Endometrium (tissue), 2 donors: ENCODE results near the gene CCL19.

Experiments used
- FAIRE-seq: peaks from 2 replicates; lab custom pipeline; 2012; peaks lifted over from hg19 to GRCh38; lab: Jason Lieb, UNC
- donor health status: control.
- donor health status: control.

The CCL19 gene

DNA sequence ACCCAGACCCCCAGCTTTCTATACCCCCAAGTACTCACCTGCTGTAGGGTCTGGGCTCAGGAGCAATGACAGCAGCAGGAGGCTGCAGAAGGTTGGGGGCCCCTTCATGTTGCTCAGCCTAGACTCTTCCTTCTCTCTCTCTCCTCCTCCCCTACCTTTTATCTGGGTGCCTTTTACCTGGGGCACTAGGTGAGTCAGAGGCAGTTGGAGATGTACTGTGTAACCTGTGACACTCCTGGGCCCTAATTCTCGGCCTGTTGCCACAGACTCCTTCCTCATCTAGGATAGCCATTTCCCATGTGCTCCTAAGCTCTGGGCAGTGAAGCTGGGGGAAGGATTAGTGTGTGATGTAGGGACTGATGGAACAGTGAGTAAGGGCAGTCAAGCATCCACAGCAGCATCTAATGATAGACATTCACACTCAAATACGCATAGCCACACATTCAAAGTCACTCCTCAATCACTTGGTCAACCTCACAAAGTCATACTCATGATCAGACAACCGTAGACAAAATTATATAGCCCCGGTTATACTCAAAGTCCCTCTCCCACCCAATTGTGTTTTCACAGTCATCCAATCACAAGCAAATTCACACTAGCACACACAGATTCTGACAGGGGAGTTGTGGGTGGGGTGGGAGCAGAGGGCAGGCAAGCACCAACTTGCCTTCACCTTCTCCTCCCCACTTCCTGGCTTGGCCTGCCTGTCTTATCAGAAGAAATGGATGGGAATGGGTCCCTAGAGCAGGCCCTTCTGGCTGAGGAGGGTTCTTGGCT is 28.4 kb downstream of the CCL19 start, which contains the start of gene CCL27:
Gene CCL27 (minus strand): TSS at position 132 of the 777 bp plus-strand sequence. CDS start 24 bp downstream, at position 108.
- no peak for FAIRE-seq

DNA sequence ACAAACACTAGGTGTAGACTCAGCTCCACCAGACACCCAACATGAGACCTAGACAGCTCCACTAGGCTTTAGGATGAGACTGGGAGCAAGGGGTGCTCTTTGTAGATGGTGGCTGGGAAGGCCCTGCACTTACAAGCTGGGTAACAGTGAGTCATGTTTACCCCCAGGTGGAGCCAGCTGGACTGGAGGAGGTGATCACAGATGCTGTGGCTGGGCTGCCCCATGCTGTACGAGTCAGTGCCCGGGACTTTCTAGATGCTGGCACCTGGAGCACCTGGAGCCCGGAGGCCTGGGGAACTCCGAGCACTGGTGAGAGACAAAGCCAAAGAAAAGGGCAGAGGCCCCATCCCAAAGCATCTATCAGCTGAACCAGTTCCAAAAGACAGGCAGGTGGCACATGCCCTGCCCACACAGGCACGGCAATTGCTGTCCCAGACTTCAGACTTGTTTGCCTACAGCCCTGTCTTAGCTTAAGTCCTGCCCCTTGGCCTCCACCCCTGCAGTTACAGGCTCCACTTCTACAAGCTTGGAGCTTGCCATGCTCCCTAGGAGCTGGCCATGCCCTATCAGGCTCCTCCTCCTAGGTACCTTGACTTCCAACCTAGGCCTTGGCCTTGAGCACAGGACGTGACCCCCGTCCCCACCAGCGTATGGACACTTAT is 31.4 kb downstream of the CCL19 start:
- FAIRE-seq = no peak

GRCh38 chr9:34658461-34658860 is 32.6 kb downstream of the CCL19 start:
- no peak for FAIRE-seq

- FAIRE-seq = no peak
Measured at GRCh38 chr9:34656992-34657391, 34.1 kb downstream of the CCL19 start.

DNA sequence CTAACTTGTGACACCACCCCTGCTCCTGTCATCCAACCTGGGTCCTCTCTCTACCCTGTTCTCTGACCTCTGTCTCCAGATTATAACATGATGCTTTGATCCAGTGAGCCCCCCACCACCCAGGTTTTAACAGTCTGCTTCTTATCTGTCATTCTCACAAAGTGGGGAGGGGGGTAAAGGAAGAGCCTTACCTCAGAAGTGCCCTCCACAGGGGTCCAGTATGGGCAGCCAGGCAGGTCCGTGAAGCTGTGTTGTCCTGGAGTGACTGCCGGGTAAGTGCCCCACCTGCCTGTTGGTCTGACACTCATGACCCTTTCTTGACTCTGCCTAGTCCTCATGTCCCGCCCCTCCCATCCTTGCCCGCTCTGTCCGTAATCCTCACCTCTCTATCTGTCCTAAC is 35.7 kb downstream of the CCL19 start:
- FAIRE-seq = no peak

GRCh38 chr9:34654323-34655051 is 36.6 kb downstream of the CCL19 start:
- FAIRE-seq = no peak

- FAIRE-seq = no peak
Measured at GRCh38 chr9:34653151-34654072, 37.7 kb downstream of the CCL19 start.

DNA sequence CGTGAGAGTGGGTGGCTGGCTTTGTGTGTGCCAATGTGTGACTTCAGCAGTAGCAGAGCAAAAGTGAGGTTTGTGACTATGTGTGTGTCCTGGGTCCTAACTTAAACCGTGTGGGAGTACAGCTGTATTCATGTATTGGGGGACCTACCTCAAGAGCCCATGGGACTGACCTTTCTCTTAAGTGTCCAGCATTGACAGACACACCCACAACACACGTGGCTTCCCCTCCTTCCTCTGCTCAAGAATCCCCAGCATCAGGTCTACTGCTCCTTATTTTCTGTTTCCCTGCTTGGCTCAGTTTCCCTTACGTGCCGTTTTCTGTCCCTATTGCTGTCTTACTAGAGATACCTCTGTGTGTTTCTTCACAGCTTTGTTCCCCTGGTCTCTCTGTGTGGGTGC is 38.5 kb downstream of the CCL19 start:
- no peak for FAIRE-seq

DNA sequence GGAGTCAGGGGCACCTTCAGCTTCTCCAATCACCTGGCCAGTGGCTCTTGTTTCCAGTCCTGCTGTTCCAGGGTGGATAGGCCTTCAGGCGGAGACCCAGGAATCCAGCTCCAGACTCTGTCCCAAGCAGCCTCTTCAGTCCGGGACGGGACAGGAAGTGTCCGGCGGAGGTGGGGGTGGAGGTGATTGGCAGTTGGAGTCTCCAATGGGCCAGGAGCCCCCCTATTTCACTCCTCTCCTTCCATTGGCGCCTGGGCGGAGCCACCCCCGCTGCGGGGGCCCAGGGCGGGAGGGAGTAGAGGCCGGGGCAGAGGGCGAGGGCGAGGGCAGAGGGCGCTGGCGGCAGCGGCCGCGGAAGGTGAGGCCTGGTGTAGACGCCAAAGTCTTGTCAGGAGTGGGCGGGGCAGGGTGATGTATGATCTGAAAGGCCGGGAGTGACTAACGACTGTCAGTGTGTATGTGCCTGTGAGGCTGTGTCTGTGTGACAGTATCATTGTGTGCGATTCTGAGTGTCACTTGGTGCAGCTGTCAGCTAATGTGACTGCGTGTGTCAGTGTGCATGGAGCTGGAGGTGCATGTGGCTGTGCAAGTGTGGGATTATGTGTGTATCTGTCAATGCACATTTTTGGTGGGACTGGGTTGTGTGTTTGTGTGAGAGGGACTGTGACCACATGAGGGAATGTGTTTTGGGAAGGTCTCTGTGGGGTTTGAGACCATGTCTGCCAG is 39.0 kb downstream of the CCL19 start, which contains the start of gene IL11RA:
Gene IL11RA (plus strand): TSS at position 310 of the 726 bp plus-strand sequence. CDS start 3,033 bp downstream, outside the sequence.
- no peak for FAIRE-seq

DNA sequence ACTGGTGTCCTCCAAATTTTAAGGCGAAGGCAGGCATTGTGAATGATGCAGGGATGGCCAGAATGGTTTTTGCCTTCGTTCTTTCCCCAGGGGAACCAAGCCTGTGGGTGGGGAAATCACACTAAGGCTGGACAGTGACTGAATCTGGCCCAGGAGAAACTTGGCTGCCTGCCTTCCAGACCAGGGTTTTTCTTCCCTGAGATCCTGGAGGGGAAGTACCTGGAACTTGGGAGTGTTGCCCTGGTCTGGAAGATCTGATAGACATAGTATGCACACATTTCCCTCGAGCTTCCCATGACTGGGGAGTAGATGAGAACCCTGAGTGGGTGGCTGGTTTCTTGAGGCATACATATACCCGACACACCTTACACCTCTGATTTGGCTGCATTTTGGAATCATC is 39.8 kb downstream of the CCL19 start:
- no peak for FAIRE-seq

DNA sequence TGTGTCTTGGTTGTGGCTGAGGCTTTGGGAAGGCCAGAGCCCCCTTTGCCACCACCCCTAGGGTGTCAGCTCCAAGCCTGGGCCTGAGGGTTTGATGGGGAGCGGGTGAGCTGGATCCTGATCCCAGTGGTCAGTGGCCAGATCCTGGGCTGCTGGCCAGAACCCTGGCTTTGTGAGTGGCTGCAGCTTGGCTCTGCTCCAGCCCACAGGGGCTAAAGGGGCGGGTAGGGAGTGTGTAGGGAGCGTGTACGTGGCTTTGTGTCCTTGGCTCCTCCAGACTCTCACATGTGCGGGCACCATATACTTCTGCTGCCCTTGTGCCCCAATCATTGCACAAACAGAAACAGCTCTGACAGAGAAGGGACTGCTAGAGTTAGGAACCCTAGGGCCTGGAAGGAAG is 40.3 kb downstream of the CCL19 start:
- FAIRE-seq = no peak

- no peak for FAIRE-seq
Measured at GRCh38 chr9:34648673-34649072, 42.4 kb downstream of the CCL19 start.

GRCh38 chr9:34647651-34648050 is 43.4 kb downstream of the CCL19 start:
- no peak for FAIRE-seq

GRCh38 chr9:34647084-34647403 is 44.0 kb downstream of the CCL19 start:
- FAIRE-seq = no peak

GRCh38 chr9:34646211-34647083 is 44.6 kb downstream of the CCL19 start, which contains the start of gene GALT:
Gene GALT, plus strand, starts transcription at chr9:34646675. Its CDS starts 30 bp downstream, at chr9:34646705.
- no peak for FAIRE-seq

- no peak for FAIRE-seq
Measured at GRCh38 chr9:34644766-34645314, 46.2 kb downstream of the CCL19 start.

DNA sequence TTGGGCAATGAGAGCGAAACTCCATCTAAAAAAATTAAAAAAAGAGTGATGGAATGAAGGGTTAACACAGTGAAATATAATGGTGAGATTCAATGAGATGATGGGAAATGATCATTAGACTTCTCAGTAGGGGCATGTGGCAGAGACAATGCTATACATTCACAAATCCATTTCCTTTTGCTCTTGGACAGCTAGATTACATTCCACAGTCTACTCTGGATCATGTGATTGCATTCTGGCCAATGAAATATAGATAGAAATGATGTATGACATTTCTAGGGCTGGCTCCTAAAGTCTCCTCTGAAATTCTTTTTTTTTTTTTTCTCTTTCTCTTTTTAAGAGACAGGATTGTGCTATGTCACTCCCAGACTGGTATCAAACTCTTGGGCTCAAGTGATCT is 48.4 kb downstream of the CCL19 start:
- no peak for FAIRE-seq
